SU-DHL-6 (cell line): ENCODE results near the gene LETM1.

Experiments used
- H2AFZ ChIP-seq: fragments of 200-600 bp; sonication (generic); 2 replicates; pipeline ENCODE4 v1.6.1; 2014; ENCODE audit warnings: low read depth, mild to moderate bottlenecking, moderate library complexity, mixed read lengths, antibody characterized with exemption, low read length; ENCODE audit not compliant: severe bottlenecking
- H3F3A ChIP-seq: fragments of 200-600 bp; shearing (Covaris generic); 2 replicates; pipeline ENCODE4 v1.6.0; 2016; ENCODE audit warnings: antibody characterized with exemption, mild to moderate bottlenecking; ENCODE audit not compliant: insufficient read depth
- H3K27ac ChIP-seq: fragments of 200-600 bp; sonication (generic); 2 replicates; pipeline ENCODE4 v1.5.1; 2016; ENCODE audit warnings: low read depth, mild to moderate bottlenecking, low read length, moderate library complexity, mixed read lengths
- H3K27me3 ChIP-seq: fragments of 200-600 bp; sonication (generic), shearing (Covaris generic); 2 replicates; pipeline ENCODE4 v1.6.0; 2014; ENCODE audit warnings: mild to moderate bottlenecking, low read length
- H3K36me3 ChIP-seq: fragments of 200-600 bp; sonication (generic); 2 replicates; pipeline ENCODE4 v1.6.1; 2014; ENCODE audit warnings: mild to moderate bottlenecking, low read length, mixed read lengths
- H3K4me2 ChIP-seq: fragments of 300-600, 200-600 bp; shearing (Covaris generic), sonication (generic); 2 replicates; pipeline ENCODE4 v1.6.0; 2014; ENCODE audit warnings: low read length, low read depth, mild to moderate bottlenecking; ENCODE audit not compliant: poor library complexity, severe bottlenecking
- H3K4me3 ChIP-seq: fragments of 200-600 bp; sonication (generic); 2 replicates; pipeline ENCODE4 v1.5.1; 2014; ENCODE audit warnings: antibody characterized with exemption, low read length, mild to moderate bottlenecking, mixed read lengths; ENCODE audit not compliant: insufficient read depth, poor library complexity, severe bottlenecking
- H3K79me2 ChIP-seq: fragments of 200-600 bp; sonication (generic); 2 replicates; pipeline ENCODE4 v1.6.1; 2014; ENCODE audit warnings: mild to moderate bottlenecking, low read length, moderate library complexity; ENCODE audit not compliant: insufficient read depth
- H3K9ac ChIP-seq: fragments of 200-600 bp; sonication (generic); 2 replicates; pipeline ENCODE4 v1.7.0; 2014; ENCODE audit warnings: mild to moderate bottlenecking, low read length
- H3K9me2 ChIP-seq: fragments of 200-600 bp; sonication (generic); replicated peaks from 2 replicates; pipeline ENCODE4 v1.6.1; 2014; ENCODE audit warnings: low read length; ENCODE audit not compliant: insufficient read depth
- H3K9me3 ChIP-seq: fragments of 200-600 bp; sonication (generic); 2 replicates; pipeline ENCODE4 v1.6.1; 2014; ENCODE audit warnings: low read length, mixed read lengths; ENCODE audit not compliant: insufficient read depth
- H4K20me1 ChIP-seq: fragments of 200-600 bp; sonication (generic); 2 replicates; pipeline ENCODE4 v1.6.1; 2014; ENCODE audit warnings: low read depth, mild to moderate bottlenecking, antibody characterized with exemption, low read length, moderate library complexity, mixed read lengths
- CTCF ChIP-seq: fragments of 200-600 bp; sonication (generic); IDR thresholded peaks from one replicate; pipeline ENCODE4 v1.5.1; 2017; ENCODE audit warnings: antibody characterized with exemption, mild to moderate bottlenecking, low read length, moderate library complexity; ENCODE audit not compliant: insufficient read depth, poor library complexity, severe bottlenecking
- EZH2phosphoT487 ChIP-seq: fragments of 200-600 bp; sonication (generic), shearing (Covaris generic); conservative IDR thresholded peaks from 2 replicates; pipeline ENCODE4 v1.6.1; 2018; ENCODE audit warnings: mild to moderate bottlenecking, antibody characterized with exemption, low read length, moderate library complexity, mixed read lengths

LETM1 gene

GRCh38 chr4:1806596-1807331 is 49.2 kb downstream of the LETM1 start:
- Histone ChIP-seq H3K27ac (no peak overlapping the region), H3K79me2 (no peaks in the 10 kb centered on the region), H3K36me3 (no peaks in the 10 kb centered on the region), H3F3A (no peaks in the 10 kb centered on the region), H3K9me3 (no peaks in the 10 kb centered on the region), H3K4me2 (no peak overlapping the region), H3K9ac (no peak overlapping the region), H2AFZ (no peak overlapping the region), H4K20me1 (no peaks in the 10 kb centered on the region), H3K9me2 (no peaks in the 10 kb centered on the region), H3K27me3 (no peaks in the 10 kb centered on the region), H3K4me3 (no peak overlapping the region)
- TF ChIP-seq EZH2phosphoT487 = no peak
- no peak for TF ChIP-seq CTCF

- H3K36me3 ChIP-seq = no peaks in the 10 kb centered on the region
- no peak overlapping the region for H2AFZ ChIP-seq
These were observed 49.8 kb downstream of the LETM1 start for GRCh38 chr4:1806223-1806564.

GRCh38 chr4:1805493-1806222 is 50.3 kb downstream of the LETM1 start:
- no peaks in the 10 kb centered on the region for H3K79me2 ChIP-seq
- no peak overlapping the region for H3K9ac ChIP-seq
- H4K20me1 ChIP-seq = no peaks in the 10 kb centered on the region
- no peak overlapping the region for H3K27ac ChIP-seq
- TF ChIP-seq CTCF (no peak), EZH2phosphoT487 (no peak)
- no peak overlapping the region for H3K4me2 ChIP-seq
- H3K9me2 ChIP-seq = no peaks in the 10 kb centered on the region
- H3K9me3 ChIP-seq = no peaks in the 10 kb centered on the region
- H3F3A ChIP-seq = no peaks in the 10 kb centered on the region
- no peak overlapping the region for H3K4me3 ChIP-seq
- H3K36me3 ChIP-seq = no peaks in the 10 kb centered on the region
- H2AFZ ChIP-seq = no peak overlapping the region
- H3K27me3 ChIP-seq = no peaks in the 10 kb centered on the region

More at GRCh38 chr4:1806223-1806564, 49.8 kb downstream of the LETM1 start:
- Histone ChIP-seq H3K4me2 (no peak overlapping the region), H3F3A (no peaks in the 10 kb centered on the region), H3K9me2 (no peaks in the 10 kb centered on the region), H3K4me3 (no peak overlapping the region), H3K9ac (no peak overlapping the region), H3K9me3 (no peaks in the 10 kb centered on the region), H3K27ac (no peak overlapping the region), H3K79me2 (no peaks in the 10 kb centered on the region), H4K20me1 (no peaks in the 10 kb centered on the region), H3K27me3 (no peaks in the 10 kb centered on the region)
- no peak for TF ChIP-seq CTCF
- no peak for TF ChIP-seq EZH2phosphoT487
